Trophoblast cell (in vitro differentiated cells and primary cell): ENCODE results near the gene VAPB.

Experiments used
- DNase-seq, 2 donors: peaks; one replicate each; pipeline ENCODE4 v3.0.0-alpha.2; 2016
- H2AFZ ChIP-seq: 2 replicates; pipeline ENCODE4 v1.6.1; 2013; ENCODE audit warnings: low read length, moderate library complexity, mild to moderate bottlenecking; ENCODE audit not compliant: insufficient read depth, poor library complexity
- H2AK5ac ChIP-seq: 2 replicates; pipeline ENCODE4 v1.6.1; 2013; ENCODE audit warnings: mild to moderate bottlenecking, low read length
- H2BK120ac ChIP-seq: 2 replicates; pipeline ENCODE4 v1.6.1; 2013; ENCODE audit warnings: low read length, mild to moderate bottlenecking, moderate library complexity; ENCODE audit not compliant: insufficient read depth, poor library complexity
- H2BK12ac ChIP-seq: 2 replicates; pipeline ENCODE4 v1.6.1; 2013; ENCODE audit warnings: mild to moderate bottlenecking, low read length, moderate library complexity
- H2BK5ac ChIP-seq: 2 replicates; pipeline ENCODE4 v1.6.1; 2013; ENCODE audit warnings: low read length, low read depth, moderate library complexity, mild to moderate bottlenecking; ENCODE audit not compliant: poor library complexity
- H3K14ac ChIP-seq: 2 replicates; pipeline ENCODE4 v1.6.1; 2013; ENCODE audit warnings: mild to moderate bottlenecking, low read length
- H3K18ac ChIP-seq: 2 replicates; pipeline ENCODE4 v1.6.1; 2013; ENCODE audit warnings: mild to moderate bottlenecking, low read length
- H3K23ac ChIP-seq: 2 replicates; pipeline ENCODE4 v1.6.1; 2013; ENCODE audit warnings: low read length
- H3K27ac ChIP-seq: 2 replicates; pipeline ENCODE4 v1.5.1; 2013; ENCODE audit warnings: low read depth, mild to moderate bottlenecking, inconsistent platforms, low read length, moderate library complexity
- H3K27me3 ChIP-seq: 2 replicates; pipeline ENCODE4 v1.6.1; 2013; ENCODE audit warnings: inconsistent platforms, mild to moderate bottlenecking, low read length, moderate library complexity; ENCODE audit not compliant: insufficient read depth
- H3K36me3 ChIP-seq, 2 experiments: 1 replicate in 1 of 2; 2 replicates in 1 of 2; pipeline ENCODE4 v1.6.1; 2013; ENCODE audit warnings: low read length in 2 of 2, mild to moderate bottlenecking in 2 of 2, moderate library complexity in 1 of 2; ENCODE audit not compliant: insufficient read depth in 2 of 2, control insufficient read depth in 1 of 2
- H3K4ac ChIP-seq: 2 replicates; pipeline ENCODE4 v1.6.1; 2013; ENCODE audit warnings: low read depth, mild to moderate bottlenecking, low read length, moderate library complexity
- H3K4me1 ChIP-seq, 2 experiments: 1 replicate in 1 of 2; 2 replicates in 1 of 2; pipeline ENCODE4 v1.6.1; 2013; ENCODE audit warnings: low read length in 2 of 2, mild to moderate bottlenecking in 2 of 2, moderate library complexity in 1 of 2; ENCODE audit not compliant: insufficient read depth in 2 of 2, control insufficient read depth in 1 of 2
- H3K4me2 ChIP-seq: 2 replicates; pipeline ENCODE4 v1.6.1; 2013; ENCODE audit warnings: inconsistent platforms, mild to moderate bottlenecking, low read length, moderate library complexity
- H3K4me3 ChIP-seq: 2 replicates; pipeline ENCODE4 v1.5.1; 2013; ENCODE audit warnings: mild to moderate bottlenecking, low read depth, low read length, inconsistent platforms
- H3K79me1 ChIP-seq: one replicate; pipeline ENCODE4 v1.6.1; 2013; ENCODE audit warnings: low read length
- H3K79me2 ChIP-seq: 2 replicates; pipeline ENCODE4 v1.6.1; 2013; ENCODE audit warnings: low read length, mild to moderate bottlenecking; ENCODE audit not compliant: control insufficient read depth, insufficient read depth, poor library complexity
- H3K9ac ChIP-seq: 2 replicates; pipeline ENCODE4 v1.6.1; 2013; ENCODE audit warnings: mild to moderate bottlenecking, low read length
- H3K9me3 ChIP-seq: 2 replicates; pipeline ENCODE4 v1.6.1; 2013; ENCODE audit warnings: low read depth, mild to moderate bottlenecking, control low read depth, inconsistent platforms, low read length; ENCODE audit not compliant: insufficient read depth
- H4K12ac ChIP-seq: 2 replicates; pipeline ENCODE4 v1.6.1; 2013; ENCODE audit warnings: low read depth, mild to moderate bottlenecking, low read length, moderate library complexity
- H4K8ac ChIP-seq: 2 replicates; pipeline ENCODE4 v1.6.1; 2013; ENCODE audit warnings: low read depth, mild to moderate bottlenecking, low read length, moderate library complexity
- H4K91ac ChIP-seq: one replicate; pipeline ENCODE4 v1.6.1; 2013; ENCODE audit warnings: low read depth, mild to moderate bottlenecking, low read length, moderate library complexity
- WGBS: extraction: QIAGEN DNeasy Blood & Tissue Kit; methylation state at CpG from one replicate; pipeline ENCODE4 v1.1.7; 2013; ENCODE audit warnings: missing lambda C conversion rate; ENCODE audit not compliant: insufficient read length, insufficient coverage; ENCODE audit errors: extremely low coverage; 5-methylcytosine and 5-hydroxymethylcytosine counted together

VAPB gene

GRCh38 chr20:58466095-58466708 lies 77.2 kb downstream of the VAPB start:
- Histone ChIP-seq H3K36me3 (no peaks in the 10 kb centered on the region), H2AK5ac (no peak overlapping the region), H2BK120ac (no peak overlapping the region), H2BK12ac (no peak overlapping the region), H4K12ac (no peak overlapping the region), H3K14ac (no peak overlapping the region), H2BK5ac (no peak overlapping the region), H3K4me3 (no peak overlapping the region), H3K27ac (no peak overlapping the region), H3K4ac (no peak overlapping the region), H3K4me1 (peaks cover 0 to 3% of the 10 kb centered on the region in 2 experiments), H4K91ac (no peak overlapping the region), H3K9me3 (no peaks in the 10 kb centered on the region), H3K4me2 (no peak overlapping the region), H2AFZ (no peak overlapping the region), H3K23ac (no peak overlapping the region), H4K8ac (no peak overlapping the region), H3K18ac (no peak overlapping the region), H3K79me1 (no peaks in the 10 kb centered on the region), H3K9ac (no peak overlapping the region), H3K79me2 (no peaks in the 10 kb centered on the region), H3K27me3 (no peaks in the 10 kb centered on the region)
- WGBS: no CpG with 5 or more reads among the region's 27 CpGs
- DNase-seq: no peak

- no peak overlapping the region for H2BK120ac ChIP-seq
- H3K18ac ChIP-seq: no peak overlapping the region
- H2AK5ac ChIP-seq: no peak overlapping the region
- no peaks in the 10 kb centered on the region for H3K79me2 ChIP-seq
- H3K9me3 ChIP-seq: no peaks in the 10 kb centered on the region
- no peaks in the 10 kb centered on the region for H3K79me1 ChIP-seq
- H3K4me1 ChIP-seq: peaks cover 0 to 3% of the 10 kb centered on the region in 2 experiments
- H4K12ac ChIP-seq: no peak overlapping the region
- H4K91ac ChIP-seq: no peak overlapping the region
- H3K4ac ChIP-seq: no peak overlapping the region
- H3K9ac ChIP-seq: no peak overlapping the region
- H3K14ac ChIP-seq: no peak overlapping the region
- no peaks in the 10 kb centered on the region for H3K36me3 ChIP-seq
- no peak for DNase-seq
- no peak overlapping the region for H2BK12ac ChIP-seq
- H3K4me2 ChIP-seq: no peak overlapping the region
- no peaks in the 10 kb centered on the region for H3K27me3 ChIP-seq
- no peak overlapping the region for H2BK5ac ChIP-seq
- no peak overlapping the region for H3K23ac ChIP-seq
- no CpG with 5 or more reads among the region's 68 CpGs for WGBS
- no peak overlapping the region for H3K4me3 ChIP-seq
- no peak overlapping the region for H2AFZ ChIP-seq
- no peak overlapping the region for H4K8ac ChIP-seq
- H3K27ac ChIP-seq: no peak overlapping the region
Observed at GRCh38 chr20:58466729-58467571, 77.9 kb downstream of the VAPB start.

- no CpG with 5 or more reads among the region's 28 CpGs for WGBS
- Histone ChIP-seq H3K4me1 (peaks cover 0 to 3% of the 10 kb centered on the region in 2 experiments), H2BK12ac (no peak overlapping the region), H2AK5ac (no peak overlapping the region), H3K27me3 (no peaks in the 10 kb centered on the region), H4K91ac (no peak overlapping the region), H2BK5ac (no peak overlapping the region), H3K36me3 (no peaks in the 10 kb centered on the region), H3K14ac (no peak overlapping the region), H3K4ac (no peak overlapping the region), H3K18ac (no peak overlapping the region), H4K8ac (no peak overlapping the region), H3K4me3 (no peak overlapping the region), H3K9me3 (no peaks in the 10 kb centered on the region), H3K4me2 (no peak overlapping the region), H4K12ac (no peak overlapping the region), H2AFZ (no peak overlapping the region), H3K79me2 (no peaks in the 10 kb centered on the region), H3K23ac (no peak overlapping the region), H2BK120ac (no peak overlapping the region), H3K79me1 (no peaks in the 10 kb centered on the region), H3K27ac (no peak overlapping the region), H3K9ac (no peak overlapping the region)
- no peak for DNase-seq
Observed at GRCh38 chr20:58467572-58468527, 78.8 kb downstream of the VAPB start.

GRCh38 chr20:58469616-58470015 lies 80.6 kb downstream of the VAPB start:
- Histone ChIP-seq H3K27me3 (no peaks in the 10 kb centered on the region), H4K12ac (no peak overlapping the region), H2AK5ac (no peak overlapping the region), H3K27ac (no peak overlapping the region), H4K91ac (no peak overlapping the region), H3K9me3 (no peaks in the 10 kb centered on the region), H2AFZ (no peak overlapping the region), H3K4ac (no peak overlapping the region), H3K79me2 (no peaks in the 10 kb centered on the region), H3K23ac (no peak overlapping the region), H3K36me3 (no peaks in the 10 kb centered on the region), H4K8ac (no peak overlapping the region), H3K4me1 (peaks cover 0 to 3% of the 10 kb centered on the region in 2 experiments), H3K4me3 (no peak overlapping the region), H3K14ac (no peak overlapping the region), H3K18ac (no peak overlapping the region), H3K4me2 (no peak overlapping the region), H3K9ac (no peak overlapping the region), H2BK120ac (no peak overlapping the region), H2BK5ac (no peak overlapping the region), H2BK12ac (no peak overlapping the region), H3K79me1 (no peaks in the 10 kb centered on the region)
- DNase-seq: no peak
- WGBS: no CpG with 5 or more reads among the region's 12 CpGs
